Vagina (tissue), 2 donors: Measurements from ENCODE around the gene CACNA1S.

Experiments
- CTCF ChIP-seq, 3 experiments: fragments of 450-650 bp in 2 of 3; fragments of 200-600 bp in 1 of 3; sonication (generic) in 1 of 3; IDR thresholded peaks; one replicate each; pipeline ENCODE4 v1.5.1; 2017 to 2019; ENCODE audit warnings: antibody characterized with exemption in 3 of 3, mild to moderate bottlenecking in 2 of 3, moderate library complexity in 2 of 3
- POLR2A ChIP-seq, 2 donors: fragments of 450-650 bp; IDR thresholded peaks; one replicate each; pipeline ENCODE4 v1.6.1; 2017; ENCODE audit warnings: antibody characterized with exemption in 2 of 2, mild to moderate bottlenecking in 2 of 2, moderate library complexity in 2 of 2
- POLR2AphosphoS5 ChIP-seq, 2 donors: sonication (generic); formaldehyde crosslinking; IDR thresholded peaks; one replicate each; pipeline ENCODE4 v1.9.0; 2017; ENCODE audit warnings: antibody characterized with exemption in 2 of 2, mild to moderate bottlenecking in 2 of 2, low read depth in 1 of 2; ENCODE audit not compliant: insufficient read depth in 1 of 2

DNA sequence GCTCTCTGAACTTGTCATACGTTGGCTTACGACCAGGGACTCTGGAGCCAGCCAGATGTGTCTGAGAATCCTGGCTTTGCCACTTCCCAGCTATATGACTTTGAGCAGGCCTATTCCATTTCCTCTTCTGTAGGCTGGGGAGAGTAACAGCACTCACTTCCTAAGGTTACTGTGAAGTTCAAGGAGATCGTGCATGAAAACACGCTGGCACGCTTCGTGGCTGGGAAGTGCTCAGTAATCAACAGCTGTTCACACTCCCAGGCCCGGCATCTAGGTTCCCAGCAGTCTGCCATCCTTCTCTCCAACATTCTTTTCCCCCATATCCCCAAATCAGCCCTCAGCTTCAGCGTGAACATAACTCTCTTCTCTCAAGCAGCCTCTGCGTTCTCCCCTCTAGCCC is 12.8 kb upstream of the CACNA1S start:
- no peak for TF ChIP-seq CTCF (IDR thresholded peaks at IDR 0.05)
- TF ChIP-seq POLR2A (IDR thresholded peaks at IDR 0.05) = no peak
- TF ChIP-seq POLR2AphosphoS5 (IDR thresholded peaks at IDR 0.05; ENCODE audit: insufficient read depth in 1 of 2, low read depth in 1 of 2) = no peak
